CMK (cell line): ENCODE data around the gene DNHD1.

Experiments used
- DNase-seq: peaks from one replicate; pipeline ENCODE4 v3.0.0-alpha.2; 2010; ENCODE audit warnings: low read depth

The DNHD1 gene

GRCh38 chr11:6497069-6497839 lies at the start of gene DNHD1:
Gene DNHD1 (plus strand): TSS chr11:6497280. CDS start chr11:6498216, 936 bp downstream.
- DNase-seq: no peak

GRCh38 chr11:6448574-6448973 lies 48.5 kb upstream of the DNHD1 start:
- DNase-seq: no peak

- DNase-seq: no peak
Measured at GRCh38 chr11:6452219-6452618, 44.9 kb upstream of the DNHD1 start.

GRCh38 chr11:6453152-6453551 lies 43.9 kb upstream of the DNHD1 start:
- no peak for DNase-seq

GRCh38 chr11:6455070-6455469 lies 42.0 kb upstream of the DNHD1 start:
- no peak for DNase-seq

- no peak for DNase-seq
Measured at GRCh38 chr11:6456361-6457073, 40.6 kb upstream of the DNHD1 start.

GRCh38 chr11:6457581-6458320 lies 39.3 kb upstream of the DNHD1 start:
- no peak for DNase-seq

GRCh38 chr11:6458352-6459098 lies 38.6 kb upstream of the DNHD1 start:
- no peak for DNase-seq

GRCh38 chr11:6459099-6459450 lies 38.0 kb upstream of the DNHD1 start:
- DNase-seq: no peak

GRCh38 chr11:6468712-6469495 lies 28.2 kb upstream of the DNHD1 start:
- DNase-seq: peak; percentile 92

- DNase-seq: no peak
Measured at GRCh38 chr11:6469599-6469998, 27.5 kb upstream of the DNHD1 start.

GRCh38 chr11:6472934-6473333 lies 24.1 kb upstream of the DNHD1 start:
- DNase-seq: no peak

GRCh38 chr11:6473451-6474412 lies 23.3 kb upstream of the DNHD1 start, which contains the start of gene TRIM3:
Gene TRIM3 (minus strand): TSS chr11:6473941. CDS start chr11:6465695, 8,246 bp downstream.
- peak; percentile 64 for DNase-seq

- no peak for DNase-seq
Measured at GRCh38 chr11:6474413-6474792, 22.7 kb upstream of the DNHD1 start.

- DNase-seq: no peak
Measured at GRCh38 chr11:6474806-6475500, 22.1 kb upstream of the DNHD1 start.

- no peak for DNase-seq
Measured at GRCh38 chr11:6475936-6476335, 21.1 kb upstream of the DNHD1 start.

GRCh38 chr11:6476571-6476970 lies 20.5 kb upstream of the DNHD1 start:
- no peak for DNase-seq

GRCh38 chr11:6480299-6480914 lies 16.7 kb upstream of the DNHD1 start:
- DNase-seq: no peak
